SK-N-SH (cell line): Measurements from ENCODE around the gene CADM2. TPM values are rescaled to one million over a fixed set of nuclear protein-coding genes. Genes with fewer than 3 reads are reported as not detected.
A peak's percentile ranks its signal among the peaks of the same experiment; 100 is the strongest.

Experiments used
- CTCF ChIA-PET: fragments of 300-600, 350-600 bp; formaldehyde crosslinking; extraction: SDS; loops from one replicate; lab custom pipeline; 2021; lab: Yijun Ruan, JAX
- POLR2A ChIA-PET: fragments of 350-600 bp; sonication (Branson Sonifier 250); formaldehyde crosslinking; extraction: SDS; loops from one replicate; lab custom pipeline; 2020; ENCODE audit warnings: antibody characterized with exemption, inconsistent platforms; lab: Yijun Ruan, JAX
- DNase-seq: peaks from one replicate; pipeline ENCODE4 v3.0.0; 2012
- H2AFZ ChIP-seq: fragments of 200-600 bp; sonication (generic); 2 replicates; pipeline ENCODE4 v1.8.1; 2016; ENCODE audit warnings: antibody characterized with exemption, mild to moderate bottlenecking, low read depth
- H3F3A ChIP-seq: fragments of 200-600 bp; sonication (generic); replicated peaks from 2 replicates; pipeline ENCODE3; 2016; ENCODE audit warnings: antibody characterized with exemption, mild to moderate bottlenecking; ENCODE audit not compliant: insufficient read depth
- H3K27ac ChIP-seq, 2 experiments: fragments of 200-500 bp in 1 of 2; fragments of 200-600 bp in 1 of 2; sonication (Bioruptor generic) in 1 of 2; sonication (generic), shearing (Covaris generic) in 1 of 2; 2 replicates each; pipeline versions ENCODE4 v1.5.1 to v1.6.1; 2014 to 2016; ENCODE audit warnings: low read depth in 2 of 2, inconsistent platforms in 1 of 2, low read length in 1 of 2, mild to moderate bottlenecking in 1 of 2, mixed read lengths in 1 of 2
- H3K27me3 ChIP-seq: fragments of 200-600 bp; sonication (generic), shearing (Covaris generic); 2 replicates; pipeline ENCODE4 v1.6.1; 2016; ENCODE audit warnings: mixed run types; ENCODE audit not compliant: insufficient read depth
- H3K36me3 ChIP-seq, 2 experiments: fragments of 200-500 bp in 1 of 2; fragments of 200-600 bp in 1 of 2; sonication (Bioruptor generic) in 1 of 2; sonication (generic) in 1 of 2; replicated peaks in 1 of 2; 2 replicates each; pipeline versions ENCODE3 to v1.5.1; 2014 to 2016; ENCODE audit warnings: low read length in 1 of 2, mild to moderate bottlenecking in 1 of 2; ENCODE audit not compliant: insufficient read depth in 2 of 2, control insufficient read depth in 1 of 2
- H3K4me1 ChIP-seq, 2 experiments: fragments of 200-500 bp in 1 of 2; fragments of 200-600 bp in 1 of 2; sonication (Bioruptor generic) in 1 of 2; sonication (generic), shearing (Covaris generic) in 1 of 2; 2 replicates each; pipeline versions ENCODE4 v1.5.1 to v1.6.1; 2014 to 2016; ENCODE audit warnings: low read depth in 1 of 2, low read length in 1 of 2, mixed run types in 1 of 2; ENCODE audit not compliant: insufficient read depth in 2 of 2, control insufficient read depth in 1 of 2
- H3K4me2 ChIP-seq: fragments of 200-600 bp; sonication (generic), shearing (Covaris generic); 2 replicates; pipeline ENCODE4 v1.6.1; 2017; ENCODE audit warnings: mixed run types
- H3K4me3 ChIP-seq, 2 experiments: fragments of 200-500 bp in 1 of 2; fragments of 200-600 bp in 1 of 2; sonication (Bioruptor generic) in 1 of 2; sonication (generic), shearing (Covaris generic) in 1 of 2; 2 replicates each; pipeline versions ENCODE4 v1.5.1 to v1.8.1; 2014 to 2016; ENCODE audit warnings: low read depth in 2 of 2, inconsistent platforms in 1 of 2, low read length in 1 of 2, mild to moderate bottlenecking in 1 of 2, mixed read lengths in 1 of 2, moderate library complexity in 1 of 2
- H3K79me2 ChIP-seq: fragments of 200-600 bp; sonication (generic); 2 replicates; pipeline ENCODE4 v1.8.1; 2017; ENCODE audit warnings: mild to moderate bottlenecking; ENCODE audit not compliant: insufficient read depth
- H3K9ac ChIP-seq: fragments of 200-600 bp; sonication (generic); 2 replicates; pipeline ENCODE4 v1.6.1; 2017; ENCODE audit warnings: mixed run types
- H3K9me2 ChIP-seq: fragments of 200-600 bp; sonication (generic); 2 replicates; pipeline ENCODE4 v1.6.1; 2017; ENCODE audit warnings: mixed run types
- H3K9me3 ChIP-seq: fragments of 200-600 bp; sonication (generic); 2 replicates; pipeline ENCODE4 v1.6.1; 2017; ENCODE audit warnings: mixed run types, mild to moderate bottlenecking, moderate library complexity
- H4K20me1 ChIP-seq: fragments of 200-600 bp; sonication (generic); 2 replicates; pipeline ENCODE4 v1.6.1; 2017; ENCODE audit warnings: mild to moderate bottlenecking, mixed run types; ENCODE audit not compliant: insufficient read depth
- CTCF ChIP-seq: fragments of 200-600 bp; sonication (generic); IDR thresholded peaks from 2 replicates; pipeline ENCODE4 v1.6.1; 2017; ENCODE audit warnings: antibody characterized with exemption, mild to moderate bottlenecking, moderate library complexity
- EP300 ChIP-seq, 2 experiments: IDR thresholded peaks; 2 replicates each; pipeline versions ENCODE4 v1.4.0 to v1.6.1; 2012; ENCODE audit warnings: borderline replicate concordance in 1 of 2, low read depth in 1 of 2, low read length in 1 of 2
- EZH2phosphoT487 ChIP-seq: fragments of 200-600 bp; sonication (generic); IDR thresholded peaks from 2 replicates; pipeline ENCODE4 v1.6.1; 2017; ENCODE audit warnings: low read depth, mixed run types, mild to moderate bottlenecking, antibody characterized with exemption, moderate library complexity, borderline replicate concordance
- FOSL2 ChIP-seq: IDR thresholded peaks from 2 replicates; pipeline ENCODE4 v1.4.0; 2012; ENCODE audit warnings: low read depth, mild to moderate bottlenecking, moderate library complexity, borderline replicate concordance
- FOXM1 ChIP-seq: IDR thresholded peaks from 2 replicates; pipeline ENCODE4 v1.4.0; 2012; ENCODE audit warnings: low read depth, mild to moderate bottlenecking
- GABPA ChIP-seq: IDR thresholded peaks from 2 replicates; pipeline ENCODE4 v1.4.0; 2012; ENCODE audit warnings: low read depth, mild to moderate bottlenecking
- GATA2 ChIP-seq: sonication (generic); formaldehyde crosslinking; IDR thresholded peaks from 2 replicates; pipeline ENCODE4 v1.5.0; 2020; ENCODE audit warnings: mild to moderate bottlenecking, missing genetic modification reagents
- MAX ChIP-seq: IDR thresholded peaks from 2 replicates; pipeline ENCODE4 v1.4.0; 2012; ENCODE audit warnings: low read depth
- MEF2A ChIP-seq: IDR thresholded peaks from 2 replicates; pipeline ENCODE4 v1.4.0; 2012; ENCODE audit warnings: low read depth, borderline replicate concordance
- NFIC ChIP-seq: IDR thresholded peaks from 2 replicates; pipeline ENCODE4 v1.4.0; 2012; ENCODE audit warnings: borderline replicate concordance
- NRF1 ChIP-seq: IDR thresholded peaks from 2 replicates; pipeline ENCODE4 v1.6.1; 2012; ENCODE audit warnings: low read depth, mild to moderate bottlenecking, low read length
- PBX3 ChIP-seq: IDR thresholded peaks from 2 replicates; pipeline ENCODE4; 2012
- POLR2AphosphoS5 ChIP-seq: IDR thresholded peaks from 2 replicates; pipeline ENCODE4 v1.6.1; 2012; ENCODE audit warnings: low read depth, low read length
- RAD21 ChIP-seq: IDR thresholded peaks from 2 replicates; pipeline ENCODE4 v1.6.1; 2012; ENCODE audit warnings: mild to moderate bottlenecking, low read length
- RCOR1 ChIP-seq: fragments of 150-350 bp; IDR thresholded peaks from 2 replicates; pipeline ENCODE4 v1.6.1; 2017; ENCODE audit warnings: antibody characterized with exemption, low read length
- RXRA ChIP-seq: IDR thresholded peaks from 2 replicates; pipeline ENCODE4 v1.4.0; 2012; ENCODE audit warnings: low read depth, mild to moderate bottlenecking, borderline replicate concordance
- SIN3A ChIP-seq: IDR thresholded peaks from 2 replicates; pipeline ENCODE4 v1.6.1; 2012; ENCODE audit warnings: low read depth, mild to moderate bottlenecking, low read length, moderate library complexity, borderline replicate concordance
- USF2 ChIP-seq: fragments of 150-350 bp; IDR thresholded peaks from 2 replicates; pipeline ENCODE4 v1.6.1; 2017; ENCODE audit warnings: antibody characterized with exemption, low read length, low read depth, borderline replicate concordance
- YY1 ChIP-seq: IDR thresholded peaks from 2 replicates; pipeline ENCODE4 v1.4.0; 2012; ENCODE audit warnings: low read depth, mild to moderate bottlenecking
- ZBTB33 ChIP-seq: IDR thresholded peaks from 2 replicates; pipeline ENCODE4 v1.4.0; 2012; ENCODE audit warnings: low read depth, borderline replicate concordance
- WGBS: methylation state at CpG from one replicate; pipeline ENCODE4 v1.1.6; 2017; ENCODE audit warnings: low lambda C conversion rate; 5-methylcytosine and 5-hydroxymethylcytosine counted together
- polyA plus RNA-seq, 3 experiments: library from polyadenylated mRNA; depleted of rRNA; stranded (reverse); fragments of >200 nt; gene quantifications; 2 replicates each; pipeline ENCODE4 v1.2.3, GENCODE V29; 2012

The CADM2 gene
- polyA plus RNA-seq, 1 of the 3 experiments (the other 2 are of a cell fraction) = 0.46 TPM

- peaks cover 3% of the 10 kb centered on the region for H3F3A ChIP-seq
- no peak for TF ChIP-seq RAD21
- no peak for TF ChIP-seq ZBTB33
- TF ChIP-seq PBX3 = no peak
- TF ChIP-seq EZH2phosphoT487 = no peak
- no peak for TF ChIP-seq MAX
- no peak for TF ChIP-seq EP300 (IDR thresholded peaks at IDR 0.05; ENCODE audit: borderline replicate concordance in 1 of 2, low read depth in 1 of 2, low read length in 1 of 2)
- TF ChIP-seq RXRA = no peak
- TF ChIP-seq GATA2 (CRISPR knock-in tag) = no peak
- no peak for TF ChIP-seq RCOR1
- TF ChIP-seq NFIC = no peak
- no peak for DNase-seq
- no peak overlapping the region for H3K27ac ChIP-seq
- H3K79me2 ChIP-seq = no peaks in the 10 kb centered on the region
- H3K4me2 ChIP-seq = no peak overlapping the region
- 46% methylated on average over 5 of the region's 5 CpGs for WGBS
- H3K9me3 ChIP-seq = no peaks in the 10 kb centered on the region; the same call in 1 of the 2 replicates
- no peaks in the 10 kb centered on the region for H3K9me2 ChIP-seq
- no peaks in the 10 kb centered on the region for H3K36me3 ChIP-seq
- H3K4me1 ChIP-seq = no peaks in the 10 kb centered on the region
- no peaks in the 10 kb centered on the region for H4K20me1 ChIP-seq
- no peaks in the 10 kb centered on the region for H3K27me3 ChIP-seq
- CTCF ChIA-PET = no interaction called here
- H2AFZ ChIP-seq = 0 out of 2 replicates have a peak overlapping the region, but pooled peaks have one; percentile 73
- POLR2A ChIA-PET = no interaction called here
- H3K4me3 ChIP-seq = no peak overlapping the region
- H3K9ac ChIP-seq = no peak overlapping the region
Measured at GRCh38 chr3:85481411-85482212, 522.8 kb downstream of the CADM2 start.

- no peaks in the 10 kb centered on the region for H3K4me1 ChIP-seq
- no peaks in the 10 kb centered on the region for H4K20me1 ChIP-seq
- H3K9me3 ChIP-seq = no peaks in the 10 kb centered on the region; the same call in 1 of the 2 replicates
- H3K27ac ChIP-seq = no peak overlapping the region
- H3K27me3 ChIP-seq = no peaks in the 10 kb centered on the region
- H3K9me2 ChIP-seq = no peaks in the 10 kb centered on the region
- ChIA-PET CTCF (no interaction called here), POLR2A (no interaction called here)
- no peak for DNase-seq
- H3F3A ChIP-seq = peaks cover 3% of the 10 kb centered on the region
- no peak overlapping the region for H2AFZ ChIP-seq
- no peaks in the 10 kb centered on the region for H3K79me2 ChIP-seq
- WGBS = 66% methylated on average over 3 of the region's 3 CpGs
- no peak overlapping the region for H3K4me2 ChIP-seq
- no peak overlapping the region for H3K4me3 ChIP-seq
- no peak overlapping the region for H3K9ac ChIP-seq
- H3K36me3 ChIP-seq = no peaks in the 10 kb centered on the region
- TF ChIP-seq SIN3A = no peak
- no peak for TF ChIP-seq GABPA
- no peak for TF ChIP-seq EZH2phosphoT487
- TF ChIP-seq CTCF = no peak
- TF ChIP-seq FOXM1 = no peak
- no peak for TF ChIP-seq USF2
- no peak for TF ChIP-seq NRF1
- TF ChIP-seq RCOR1 = no peak
- TF ChIP-seq YY1 = no peak
- no peak for TF ChIP-seq RXRA
- TF ChIP-seq POLR2AphosphoS5 = no peak
- TF ChIP-seq MEF2A = no peak
- TF ChIP-seq FOSL2 = no peak
Measured at GRCh38 chr3:85482213-85482490, 523.4 kb downstream of the CADM2 start.
